ENCODE results near the gene INPP5D.
"Not testable (repeated sequence)": the region's sequence is repeated elsewhere in the genome, so short reads cannot be mapped to it uniquely, and the experiment has no call there.

The INPP5D gene

GRCh38 chr2:233119123-233119522 lies 59.0 kb downstream of the INPP5D start:
- no peak for DNase-seq

DNA sequence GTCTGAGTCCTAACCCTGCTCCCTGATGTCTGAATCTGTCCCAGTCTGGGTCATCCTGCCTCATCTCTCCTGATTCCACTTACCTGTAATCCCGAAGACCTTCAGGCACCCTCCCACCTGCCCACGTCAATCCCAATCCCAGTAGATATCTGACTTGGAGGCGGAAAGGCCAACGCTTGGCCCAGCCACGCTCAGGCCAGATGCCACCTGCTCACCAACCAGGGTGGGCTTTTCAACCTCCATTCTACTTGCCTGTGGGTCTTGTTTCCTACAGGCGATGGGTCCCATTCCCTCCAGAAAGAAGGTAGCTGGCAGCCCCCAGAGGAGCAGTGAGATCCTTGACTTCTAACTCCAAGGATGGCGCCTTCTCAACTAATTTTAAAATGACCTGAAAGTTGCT lies 59.7 kb downstream of the INPP5D start:
- DNase-seq: no peak

GRCh38 chr2:233120459-233120858 lies 60.3 kb downstream of the INPP5D start:
- no peak for DNase-seq

DNA sequence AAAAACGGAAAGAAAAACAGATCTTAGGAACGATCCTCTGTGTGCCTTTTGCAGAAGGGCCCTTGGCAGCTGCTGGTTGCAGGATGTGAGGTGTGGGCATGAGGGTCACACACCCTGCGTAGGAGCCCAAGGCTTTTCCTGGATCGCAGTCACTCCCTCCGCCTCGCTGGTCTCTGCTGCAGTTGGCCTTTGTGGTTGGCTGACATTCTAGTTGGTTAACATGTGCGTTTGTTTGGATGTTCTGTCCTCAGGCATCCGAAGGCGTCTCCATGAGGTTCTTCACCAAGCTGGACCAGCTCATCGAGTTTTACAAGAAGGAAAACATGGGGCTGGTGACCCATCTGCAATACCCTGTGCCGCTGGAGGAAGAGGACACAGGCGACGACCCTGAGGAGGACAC lies 61.7 kb downstream of the INPP5D start:
- no peak for DNase-seq

DNA sequence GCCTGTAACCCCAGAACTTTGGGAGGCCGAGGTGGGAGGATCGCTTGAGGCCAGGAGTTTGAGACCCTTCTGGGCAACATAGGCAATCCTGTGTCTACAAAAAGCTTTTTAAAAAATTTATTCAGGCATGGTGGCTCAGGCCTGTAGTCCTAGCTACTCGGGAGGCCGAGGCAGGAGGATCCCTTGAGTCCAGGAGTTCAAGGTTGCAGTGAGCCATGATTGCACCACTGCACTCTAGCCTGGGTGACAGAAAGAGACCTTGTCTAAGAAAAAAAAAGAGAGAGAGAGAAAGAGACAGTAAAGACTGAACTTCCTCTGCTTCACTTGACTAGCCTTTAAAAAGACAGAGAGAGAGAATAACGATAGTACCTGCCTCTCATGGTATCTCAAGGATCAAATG lies 62.4 kb downstream of the INPP5D start:
- DNase-seq: no peak

GRCh38 chr2:233123576-233123975 lies 63.4 kb downstream of the INPP5D start:
- DNase-seq: not testable (repeated sequence)

DNA sequence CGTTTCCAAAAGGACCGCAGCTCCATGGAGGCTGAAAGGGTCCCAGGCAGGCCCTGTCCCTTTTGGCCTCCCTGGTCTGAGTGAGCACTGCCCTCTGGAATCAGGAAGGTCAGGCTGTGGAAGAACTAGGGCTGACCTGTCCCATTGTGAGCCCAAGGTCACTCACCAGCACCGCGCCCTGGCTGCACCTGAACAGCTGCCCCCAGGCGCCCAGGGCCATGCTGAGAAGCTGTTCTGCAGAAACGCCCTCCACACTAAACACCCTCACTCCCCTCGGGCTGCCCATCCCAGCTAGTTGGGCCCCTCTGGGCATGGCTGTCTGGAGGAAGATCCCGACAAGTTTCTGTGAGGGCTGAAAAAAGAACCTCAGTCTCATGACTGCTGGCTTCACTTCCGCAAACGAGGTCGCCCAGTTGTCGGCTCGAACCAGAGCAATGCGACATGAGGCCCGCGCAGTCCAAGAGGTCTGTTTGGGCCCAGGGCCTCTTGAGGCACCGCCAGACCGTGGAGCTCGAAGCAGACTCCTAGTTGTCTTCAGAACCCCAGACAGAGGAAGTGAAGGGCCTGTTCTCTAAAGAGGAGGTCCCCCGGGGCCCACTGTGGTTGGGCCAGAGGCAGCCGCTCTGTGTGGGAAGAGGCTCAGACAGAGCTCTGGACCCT lies 64.4 kb downstream of the INPP5D start:
- DNase-seq: no peak

DNA sequence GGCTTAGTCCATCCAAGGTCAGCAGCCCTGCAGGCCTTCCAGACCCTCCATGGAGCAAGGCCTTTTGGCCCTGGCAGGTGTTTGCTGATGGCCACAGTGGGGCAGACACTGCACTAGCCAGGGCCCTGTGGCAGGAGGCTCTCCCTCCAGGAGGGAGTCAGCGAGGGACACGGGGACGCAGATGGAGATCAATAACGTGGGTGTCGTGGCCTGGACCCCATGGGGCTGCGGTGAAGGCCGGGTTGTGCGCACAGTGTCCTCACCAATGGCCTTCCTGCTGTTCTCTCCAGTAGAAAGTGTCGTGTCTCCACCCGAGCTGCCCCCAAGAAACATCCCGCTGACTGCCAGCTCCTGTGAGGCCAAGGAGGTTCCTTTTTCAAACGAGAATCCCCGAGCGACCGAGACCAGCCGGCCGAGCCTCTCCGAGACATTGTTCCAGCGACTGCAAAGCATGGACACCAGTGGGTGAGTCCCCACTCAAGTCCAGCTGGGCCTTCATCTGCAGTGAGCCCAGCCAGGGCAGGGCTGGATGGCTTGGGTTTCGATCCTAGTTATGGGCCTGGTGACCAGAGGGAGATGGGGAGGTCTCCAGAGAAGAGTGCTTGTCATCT lies 65.4 kb downstream of the INPP5D start:
- DNase-seq: no peak

DNA sequence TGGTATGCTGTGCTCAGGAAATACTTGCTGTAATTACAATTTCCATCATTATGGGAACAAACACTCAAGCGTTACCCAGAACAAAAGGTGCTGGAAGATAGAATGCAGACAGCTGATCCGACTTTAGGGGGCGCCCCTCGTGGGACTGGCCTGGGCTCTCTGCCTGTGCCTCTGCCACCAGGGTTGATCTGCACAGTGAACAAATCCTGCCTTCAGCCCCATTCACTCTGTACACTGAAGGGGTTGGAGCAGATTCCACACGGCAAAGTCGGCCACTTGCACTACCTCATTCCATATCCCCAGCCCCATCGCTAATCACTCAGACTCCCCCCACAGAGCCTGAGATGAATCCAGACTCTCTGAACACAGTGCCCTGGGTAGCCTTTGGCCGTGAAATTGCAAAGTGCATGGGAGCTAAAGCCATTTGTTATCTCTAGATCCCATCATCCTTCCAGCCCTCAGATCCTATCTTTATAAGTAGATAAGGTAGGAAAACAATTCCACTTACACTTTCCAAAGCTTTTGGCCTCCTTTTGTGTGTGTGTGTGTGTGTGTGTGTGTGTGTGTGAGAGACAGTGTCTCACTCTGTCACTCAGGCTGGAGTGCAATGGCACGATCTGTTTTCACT lies 69.3 kb downstream of the INPP5D start:
- DNase-seq: no peak

DNA sequence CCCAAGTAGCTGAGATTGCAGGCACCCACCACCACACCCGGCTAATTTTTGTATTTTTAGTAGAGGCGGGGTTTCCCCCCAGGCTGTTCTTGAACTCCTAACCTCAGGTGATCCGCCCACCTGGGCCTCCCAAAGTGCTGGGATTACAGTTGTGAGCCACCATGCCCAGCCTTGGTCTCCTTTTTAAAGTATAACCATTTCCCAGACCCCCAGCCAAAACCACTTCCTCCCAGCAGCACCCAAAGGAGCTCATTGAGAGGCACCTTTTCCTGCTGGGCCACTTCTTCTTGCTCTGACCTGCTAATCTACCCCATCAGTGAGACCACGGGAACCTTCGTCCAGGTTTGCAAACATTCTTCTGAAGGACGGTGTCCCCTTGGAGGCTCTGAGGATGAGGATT lies 69.9 kb downstream of the INPP5D start:
- no peak for DNase-seq

- no peak for DNase-seq
These were observed 70.4 kb downstream of the INPP5D start for GRCh38 chr2:233130481-233131020.

- DNase-seq: no peak
These were observed 72.0 kb downstream of the INPP5D start for GRCh38 chr2:233131936-233132720.

GRCh38 chr2:233133239-233133638 lies 73.1 kb downstream of the INPP5D start:
- no peak for DNase-seq

DNA sequence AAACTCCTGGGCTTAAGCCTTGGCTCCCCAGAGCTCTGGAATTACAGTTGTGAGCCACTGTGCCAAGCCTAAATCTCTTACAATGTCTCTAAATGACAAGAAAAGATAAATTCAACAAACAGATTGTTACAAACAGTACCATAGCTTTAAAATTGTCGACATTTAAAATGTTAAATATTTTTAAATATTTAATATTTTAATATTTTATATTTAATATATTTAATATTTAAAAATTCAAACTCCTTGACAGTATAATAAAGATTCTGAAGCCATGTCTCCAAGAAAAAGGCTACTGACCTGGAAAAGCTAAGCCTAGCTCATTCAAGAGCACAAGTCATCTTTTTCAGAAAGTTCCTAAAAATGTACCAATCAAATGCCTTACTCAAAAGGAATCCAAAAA lies 75.3 kb downstream of the INPP5D start:
- no peak for DNase-seq

GRCh38 chr2:233137040-233137439 lies 76.9 kb downstream of the INPP5D start:
- DNase-seq: no peak

DNA sequence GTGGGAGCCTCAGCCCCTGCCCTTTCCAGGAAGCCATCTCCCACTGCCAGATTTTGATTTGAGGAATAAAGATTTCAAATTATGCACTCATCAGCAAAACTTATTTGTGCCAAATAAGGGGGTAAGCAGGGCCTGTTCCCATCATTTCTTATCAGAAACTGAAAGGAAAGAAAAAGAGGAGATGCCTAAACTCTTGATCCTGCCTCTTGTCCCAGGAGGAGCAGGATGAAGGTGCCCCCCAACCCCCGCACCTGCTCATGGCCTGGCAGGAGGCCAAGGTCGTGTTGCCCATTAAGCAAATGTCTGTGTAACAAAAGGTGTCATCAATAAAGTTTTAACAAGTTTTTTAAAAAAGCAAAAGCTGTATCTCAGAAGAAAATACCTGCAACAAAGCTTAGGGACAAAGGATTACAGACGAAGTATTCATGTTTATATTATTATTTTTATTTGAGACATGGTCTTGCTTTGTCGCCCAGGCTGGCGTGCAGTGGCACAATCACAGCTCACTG lies 80.0 kb downstream of the INPP5D start:
- DNase-seq: no peak

- DNase-seq: no peak
These were observed 80.8 kb downstream of the INPP5D start for GRCh38 chr2:233140978-233141377.

GRCh38 chr2:233141901-233142300 lies 81.8 kb downstream of the INPP5D start:
- no peak for DNase-seq

DNA sequence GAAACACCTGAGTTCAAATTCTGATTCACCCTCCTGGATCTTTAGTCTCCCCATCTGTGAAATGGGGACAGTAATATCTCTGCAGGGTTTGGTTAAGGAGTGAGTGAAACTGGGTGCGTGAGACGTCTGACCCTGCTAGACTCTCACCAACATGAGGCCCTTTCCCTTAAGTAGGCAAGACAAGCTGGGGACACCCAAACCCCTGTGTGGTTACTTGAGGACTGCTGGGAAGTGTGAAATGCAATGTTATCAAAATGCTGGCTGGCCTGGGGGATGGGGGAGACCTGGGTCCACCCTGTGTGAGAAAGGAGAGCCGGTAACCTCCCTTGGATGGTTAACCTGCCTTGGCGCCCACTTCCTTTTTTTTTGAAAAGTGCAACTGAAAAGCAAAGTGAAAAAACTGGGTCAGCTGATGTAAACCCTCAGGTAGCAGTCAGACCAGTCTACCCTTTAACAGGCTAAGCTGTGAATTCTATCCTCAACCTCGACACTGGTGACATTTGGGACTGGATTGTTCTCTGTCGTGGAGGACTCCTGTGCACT lies 82.3 kb downstream of the INPP5D start:
- DNase-seq: no peak

DNA sequence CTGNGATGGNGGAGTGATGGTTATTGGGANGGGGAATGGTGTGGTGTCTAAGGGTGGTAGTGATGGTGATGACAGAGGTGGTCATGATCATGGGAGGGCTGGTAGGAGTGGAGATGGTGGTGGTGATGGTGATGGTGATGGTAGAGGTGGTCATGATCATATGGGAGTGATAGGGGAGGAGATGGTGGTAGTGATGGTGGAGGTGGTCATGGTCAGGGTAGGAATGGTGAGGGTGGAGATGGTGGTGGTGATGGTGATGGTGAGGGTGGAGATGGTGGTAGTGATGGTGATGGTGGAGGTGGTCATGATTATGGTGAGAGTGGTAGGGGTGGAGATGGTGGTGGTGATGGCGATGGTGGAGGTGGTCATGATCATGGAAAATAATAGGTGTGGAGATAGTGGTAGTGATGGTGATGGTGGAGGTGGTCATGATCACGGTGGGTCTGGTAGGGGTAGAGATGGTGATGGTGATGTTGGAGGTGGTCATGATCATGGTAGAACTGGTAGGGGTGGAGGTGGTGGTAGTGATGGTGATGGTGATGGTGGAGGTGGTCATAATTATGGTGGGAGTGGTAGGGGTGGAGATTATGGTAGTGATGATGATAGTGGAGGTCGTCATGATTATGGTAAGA lies 83.7 kb downstream of the INPP5D start:
- no peak for DNase-seq

- no peak for DNase-seq
These were observed 85.6 kb downstream of the INPP5D start for GRCh38 chr2:233145726-233146125.

- no peak for DNase-seq
These were observed 86.1 kb downstream of the INPP5D start for GRCh38 chr2:233146194-233146593.
